PC-3 (cell line): ENCODE measurements around the gene SENP7.

Experiments used
- CTCF ChIP-seq: fragments of 300-600 bp; sonication (generic); conservative IDR thresholded peaks from 2 replicates; pipeline ENCODE4 v1.5.1; 2017; ENCODE audit warnings: antibody characterized with exemption, low read depth, mild to moderate bottlenecking, low read length
- EZH2 ChIP-seq: fragments of 300-600 bp; sonication (generic); IDR thresholded peaks from one replicate; pipeline ENCODE4 v1.6.1; 2017; ENCODE audit warnings: antibody characterized with exemption, mild to moderate bottlenecking, low read length; ENCODE audit not compliant: unreplicated experiment
- EZH2phosphoT487 ChIP-seq: fragments of 300-600 bp; sonication (generic); IDR thresholded peaks from 2 replicates; pipeline ENCODE4 v1.6.1; 2018; ENCODE audit warnings: mild to moderate bottlenecking, antibody characterized with exemption, low read length, borderline replicate concordance

- no peak for TF ChIP-seq CTCF
- TF ChIP-seq EZH2 = no peak
- no peak for TF ChIP-seq EZH2phosphoT487
Observed at GRCh38 chr3:101535221-101535620, 22.2 kb upstream of the SENP7 start.
